Smooth muscle cell (in vitro differentiated cells): ENCODE data around the gene TMEM109. TPM values are rescaled to one million over a fixed set of nuclear protein-coding genes. Genes with fewer than 3 reads are reported as not detected.

Source experiments
- DNase-seq: peaks from one replicate; lab custom pipeline; 2025; ENCODE audit not compliant: unreplicated experiment; lab: John Stamatoyannopoulos, UW
- H2AFZ ChIP-seq: fragments of 200-600 bp; sonication (generic); 2 replicates; pipeline ENCODE4 v1.6.0; 2016; ENCODE audit warnings: antibody characterized with exemption, low read depth, mild to moderate bottlenecking
- H3F3A ChIP-seq: fragments of 200-600 bp; sonication (generic); 2 replicates; pipeline ENCODE4 v1.6.0; 2017; ENCODE audit warnings: antibody characterized with exemption, low read depth
- H3K27ac ChIP-seq: fragments of 200-600 bp; sonication (generic); 2 replicates; pipeline ENCODE4 v1.5.1; 2016; ENCODE audit warnings: low read depth, mild to moderate bottlenecking
- H3K27me3 ChIP-seq: fragments of 200-600 bp; sonication (generic); 2 replicates; pipeline ENCODE4 v1.6.1; 2016; ENCODE audit warnings: low read depth, mild to moderate bottlenecking
- H3K36me3 ChIP-seq: fragments of 200-600 bp; sonication (generic); 2 replicates; pipeline ENCODE4 v1.5.1; 2016; ENCODE audit warnings: low read depth
- H3K4me1 ChIP-seq: fragments of 200-600 bp; sonication (generic); 2 replicates; pipeline ENCODE4 v1.5.1; 2016; ENCODE audit warnings: low read depth
- H3K4me2 ChIP-seq: fragments of 200-600 bp; sonication (generic); 2 replicates; pipeline ENCODE4 v1.6.0; 2016; ENCODE audit warnings: mild to moderate bottlenecking
- H3K4me3 ChIP-seq: fragments of 200-600 bp; sonication (generic); 2 replicates; pipeline ENCODE4 v1.5.1; 2016; ENCODE audit warnings: mild to moderate bottlenecking
- H3K79me2 ChIP-seq: fragments of 200-600 bp; sonication (generic); 2 replicates; pipeline ENCODE4 v1.6.0; 2016; ENCODE audit warnings: low read depth, mild to moderate bottlenecking
- H3K9ac ChIP-seq: fragments of 200-600 bp; sonication (generic); 2 replicates; pipeline ENCODE4 v1.6.0; 2016; ENCODE audit warnings: low read depth
- H3K9me3 ChIP-seq: fragments of 200-600 bp; sonication (generic); replicated peaks from 2 replicates; pipeline ENCODE4 v1.5.1; 2016; ENCODE audit warnings: low read depth
- H4K20me1 ChIP-seq: fragments of 200-600 bp; sonication (generic); 2 replicates; pipeline ENCODE4 v1.6.0; 2016; ENCODE audit warnings: low read depth
- WGBS: methylation state at CpG from one replicate; pipeline ENCODE4 v1.1.7; 2016; ENCODE audit warnings: low lambda C conversion rate; 5-methylcytosine and 5-hydroxymethylcytosine counted together
- polyA plus RNA-seq: library from polyadenylated mRNA; unstranded; fragments of >200 nt; fragmentation: Nextera tagmentation; extraction: Ambion mirVana; gene quantifications from 2 replicates; pipeline ENCODE4 v1.2.1, GENCODE V29; 2016
- total RNA-seq: library from RNA; depleted of rRNA; stranded (reverse); fragments of >200 nt; gene quantifications from 2 replicates; pipeline ENCODE4 v1.2.3, GENCODE V29; 2014
- TF ChIP-seq, protein P1 (sequence below): fragments of 200-600 bp; sonication (generic); IDR thresholded peaks from 2 replicates; pipeline ENCODE4 v1.5.1; 2017; ENCODE audit warnings: borderline replicate concordance, mild to moderate bottlenecking, antibody characterized with exemption; ENCODE audit not compliant: insufficient read depth, poor library complexity, severe bottlenecking

The TMEM109 gene
- total and polyA plus RNA-seq, 2 experiments from 2014 or later = 19.8 to 107 TPM

DNA sequence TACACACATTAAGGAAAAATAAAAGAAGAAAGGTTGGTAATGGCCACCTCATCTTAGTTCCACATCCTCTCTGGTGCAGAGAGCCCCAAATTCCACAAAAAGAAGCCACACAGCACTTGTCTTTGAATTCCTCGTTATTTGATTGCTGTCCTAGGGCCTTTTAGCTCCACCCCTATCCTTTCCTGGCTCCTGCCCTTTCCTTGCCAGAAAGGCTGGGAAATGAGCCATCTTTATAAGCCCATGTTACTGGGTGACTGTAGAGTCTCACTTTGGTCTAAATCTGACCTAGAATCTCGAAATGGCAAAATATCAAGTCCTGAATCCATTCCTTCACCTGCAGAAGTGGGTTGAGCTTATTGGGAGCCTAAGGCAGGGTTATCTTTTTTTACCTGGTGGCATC lies 6.0 kb downstream of the TMEM109 start:
- 91% methylated on average over 2 of the region's 2 CpGs for WGBS
- peaks cover 32% of the 10 kb centered on the region for H3K79me2 ChIP-seq
- H3K9me3 ChIP-seq = no peaks in the 10 kb centered on the region

DNA sequence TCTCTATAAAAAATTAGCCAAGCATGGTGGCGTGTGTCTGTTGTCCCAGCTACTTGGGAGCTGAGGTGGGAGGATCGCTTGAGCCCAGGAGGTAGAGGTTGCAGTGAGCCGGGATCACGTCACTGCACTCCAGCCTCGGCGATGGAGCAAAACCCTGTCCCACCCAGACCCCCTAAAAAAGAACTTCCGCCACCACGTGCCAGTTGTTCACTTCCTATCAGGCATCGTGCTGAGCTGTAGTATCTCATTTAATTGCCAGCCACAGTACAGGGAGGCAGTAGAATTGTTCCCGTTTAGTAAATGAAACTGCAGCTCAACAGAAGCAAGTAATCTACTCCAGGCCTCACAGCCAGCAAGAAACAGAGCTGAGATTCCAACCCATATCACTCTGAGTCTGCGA lies 7.3 kb downstream of the TMEM109 start:
- H3K27me3 ChIP-seq = no peaks in the 10 kb centered on the region
- DNase-seq = no peak
- no peaks in the 10 kb centered on the region for H3F3A ChIP-seq
- 98% methylated on average over 11 of the region's 11 CpGs for WGBS
- H2AFZ ChIP-seq = no peak overlapping the region
- H3K36me3 ChIP-seq = no peaks in the 10 kb centered on the region
- H3K4me2 ChIP-seq = no peak overlapping the region
- peaks cover 19% of the 10 kb centered on the region for H4K20me1 ChIP-seq
- H3K4me3 ChIP-seq = no peak overlapping the region
- TF ChIP-seq, protein P1, sequence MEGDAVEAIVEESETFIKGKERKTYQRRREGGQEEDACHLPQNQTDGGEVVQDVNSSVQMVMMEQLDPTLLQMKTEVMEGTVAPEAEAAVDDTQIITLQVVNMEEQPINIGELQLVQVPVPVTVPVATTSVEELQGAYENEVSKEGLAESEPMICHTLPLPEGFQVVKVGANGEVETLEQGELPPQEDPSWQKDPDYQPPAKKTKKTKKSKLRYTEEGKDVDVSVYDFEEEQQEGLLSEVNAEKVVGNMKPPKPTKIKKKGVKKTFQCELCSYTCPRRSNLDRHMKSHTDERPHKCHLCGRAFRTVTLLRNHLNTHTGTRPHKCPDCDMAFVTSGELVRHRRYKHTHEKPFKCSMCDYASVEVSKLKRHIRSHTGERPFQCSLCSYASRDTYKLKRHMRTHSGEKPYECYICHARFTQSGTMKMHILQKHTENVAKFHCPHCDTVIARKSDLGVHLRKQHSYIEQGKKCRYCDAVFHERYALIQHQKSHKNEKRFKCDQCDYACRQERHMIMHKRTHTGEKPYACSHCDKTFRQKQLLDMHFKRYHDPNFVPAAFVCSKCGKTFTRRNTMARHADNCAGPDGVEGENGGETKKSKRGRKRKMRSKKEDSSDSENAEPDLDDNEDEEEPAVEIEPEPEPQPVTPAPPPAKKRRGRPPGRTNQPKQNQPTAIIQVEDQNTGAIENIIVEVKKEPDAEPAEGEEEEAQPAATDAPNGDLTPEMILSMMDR = no peak
- no peak overlapping the region for H3K27ac ChIP-seq
- peaks cover 28% of the 10 kb centered on the region for H3K79me2 ChIP-seq
- H3K9ac ChIP-seq = no peak overlapping the region
- H3K9me3 ChIP-seq = no peaks in the 10 kb centered on the region
- peaks cover 13% of the 10 kb centered on the region for H3K4me1 ChIP-seq

More for the DNA sequence above, 6.0 kb downstream of the TMEM109 start:
- TF ChIP-seq, protein P1 = no peak
- Histone ChIP-seq H3K4me1 (peaks cover 9% of the 10 kb centered on the region), H3K4me3 (no peak overlapping the region), H3K36me3 (no peaks in the 10 kb centered on the region), H3K9ac (no peak overlapping the region), H3K4me2 (no peak overlapping the region), H2AFZ (no peak overlapping the region), H3F3A (no peaks in the 10 kb centered on the region), H3K27me3 (no peaks in the 10 kb centered on the region), H3K27ac (no peak overlapping the region), H4K20me1 (peaks cover 19% of the 10 kb centered on the region)
- DNase-seq = no peak

DNA sequence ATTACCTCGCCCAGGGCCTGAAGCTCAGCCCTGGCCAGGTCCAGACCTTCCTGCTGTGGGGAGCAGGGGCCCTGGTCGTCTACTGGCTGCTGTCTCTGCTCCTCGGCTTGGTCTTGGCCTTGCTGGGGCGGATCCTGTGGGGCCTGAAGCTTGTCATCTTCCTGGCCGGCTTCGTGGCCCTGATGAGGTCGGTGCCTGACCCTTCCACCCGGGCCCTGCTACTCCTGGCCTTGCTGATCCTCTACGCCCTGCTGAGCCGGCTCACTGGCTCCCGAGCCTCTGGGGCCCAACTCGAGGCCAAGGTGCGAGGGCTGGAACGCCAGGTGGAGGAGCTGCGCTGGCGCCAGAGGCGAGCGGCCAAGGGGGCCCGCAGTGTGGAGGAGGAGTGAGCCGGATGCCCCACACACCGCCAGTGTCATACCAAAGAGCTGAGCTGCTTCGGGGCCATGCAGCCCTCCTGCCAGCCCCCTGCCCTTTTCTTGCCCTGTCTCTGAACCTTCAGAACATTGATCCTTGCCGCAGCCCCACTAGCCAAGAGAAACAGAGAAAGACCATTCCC lies 7.9 kb downstream of the TMEM109 start:
- 92% methylated on average over 23 of the region's 23 CpGs for WGBS
- no peaks in the 10 kb centered on the region for H3K36me3 ChIP-seq
- H2AFZ ChIP-seq = no peak overlapping the region
- no peak overlapping the region for H3K4me2 ChIP-seq
- peaks cover 13% of the 10 kb centered on the region for H3K4me1 ChIP-seq
- H3K4me3 ChIP-seq = no peak overlapping the region
- TF ChIP-seq, protein P1 = no peak
- no peaks in the 10 kb centered on the region for H3F3A ChIP-seq
- H3K27me3 ChIP-seq = no peaks in the 10 kb centered on the region
- H3K27ac ChIP-seq = no peak overlapping the region
- no peak overlapping the region for H3K9ac ChIP-seq
- H4K20me1 ChIP-seq = peaks cover 23% of the 10 kb centered on the region
- H3K9me3 ChIP-seq = no peaks in the 10 kb centered on the region
- peaks cover 23% of the 10 kb centered on the region for H3K79me2 ChIP-seq
- DNase-seq = no peak

DNA sequence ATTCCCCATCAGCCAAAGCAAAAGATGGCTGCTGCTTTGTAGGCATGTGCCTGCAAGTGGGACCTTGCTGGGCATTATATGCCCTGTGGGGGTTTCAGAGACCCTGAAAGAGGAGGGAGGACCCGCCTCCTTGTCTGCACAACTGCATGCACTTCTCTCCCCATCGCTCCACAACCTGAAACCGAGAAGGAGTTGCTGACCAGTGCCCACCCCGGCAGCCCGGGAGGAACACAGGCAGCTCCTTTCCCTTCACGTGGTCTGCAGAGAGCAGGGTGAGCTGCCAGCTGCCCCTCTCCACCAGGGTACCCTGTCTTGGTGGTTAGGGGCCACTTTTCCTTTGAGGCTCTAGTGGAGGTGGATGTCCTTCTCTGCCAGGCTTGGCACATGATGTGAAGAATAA lies 8.9 kb downstream of the TMEM109 start:
- no peak overlapping the region for H2AFZ ChIP-seq
- peaks cover 1% of the 10 kb centered on the region for H3K36me3 ChIP-seq
- no peaks in the 10 kb centered on the region for H3K27me3 ChIP-seq
- no peak overlapping the region for H3K27ac ChIP-seq
- no peak overlapping the region for H3K4me3 ChIP-seq
- H3K9ac ChIP-seq = no peak overlapping the region
- DNase-seq = no peak
- no peaks in the 10 kb centered on the region for H3F3A ChIP-seq
- H3K4me1 ChIP-seq = peaks cover 13% of the 10 kb centered on the region
- peaks cover 19% of the 10 kb centered on the region for H4K20me1 ChIP-seq
- no peak overlapping the region for H3K4me2 ChIP-seq
- TF ChIP-seq, protein P1 = no peak
- H3K79me2 ChIP-seq = peaks cover 15% of the 10 kb centered on the region
- no peaks in the 10 kb centered on the region for H3K9me3 ChIP-seq
- WGBS = 95% methylated on average over 6 of the region's 6 CpGs
